Measurements from ENCODE around the gene TTLL11.
A peak's percentile ranks its signal among the peaks of the same experiment; 100 is the strongest.

The TTLL11 gene

DNA sequence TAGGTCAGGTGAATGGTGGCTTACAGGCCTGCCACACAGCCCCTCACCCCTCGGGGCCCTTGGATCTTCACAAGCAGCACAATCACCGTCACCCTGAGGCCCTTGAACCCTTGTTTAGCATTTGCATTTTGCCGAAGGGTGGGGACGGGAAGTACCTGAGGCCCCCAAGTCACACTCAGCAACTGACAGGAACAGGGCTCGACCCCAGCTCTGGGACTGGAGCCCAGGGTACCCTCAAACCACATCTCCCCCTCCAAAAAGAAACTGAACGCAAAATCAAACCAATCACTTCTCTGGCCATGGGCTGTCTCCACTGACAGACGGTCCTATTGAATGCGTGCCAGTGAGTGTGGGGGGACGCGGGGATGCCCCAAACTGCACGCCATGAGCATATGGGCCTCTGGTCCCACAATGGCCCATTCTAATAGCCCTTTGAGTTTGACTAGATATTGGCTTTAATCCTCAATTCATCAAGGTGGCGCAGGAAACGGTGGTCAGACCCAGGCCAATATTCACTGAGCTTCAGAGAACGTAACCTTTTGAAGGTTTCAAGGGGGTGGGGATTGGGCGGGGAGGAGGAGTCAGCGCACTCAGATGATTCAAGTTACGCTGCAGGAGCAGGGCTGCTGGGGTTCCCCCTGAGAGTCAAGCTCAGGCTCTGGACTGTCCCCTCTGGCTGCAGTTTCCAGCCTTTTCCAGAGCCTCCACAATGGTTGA, 265.7 kb downstream of the TTLL11 start:
- no peaks in the 10 kb centered on the region for H3K36me3 ChIP-seq (ENCODE audit: insufficient read depth, low read length)
- H3K9ac ChIP-seq (ENCODE audit: low read depth, low read length) = no peak overlapping the region
- WGBS = 87% methylated on average over 17 of the region's 17 CpGs
- no peak overlapping the region for H3K4me3 ChIP-seq (ENCODE audit: low read length)
- peaks cover 6% of the 10 kb centered on the region; the same call in 1 of the 2 replicates for H3K4me1 ChIP-seq (ENCODE audit: insufficient read depth, low read length)
- no peak overlapping the region for H3K27ac ChIP-seq (ENCODE audit: low read depth, low read length)
- no peaks in the 10 kb centered on the region for H3K9me3 ChIP-seq (ENCODE audit: insufficient read depth, low read depth, low read length)
- H3K27me3 ChIP-seq (ENCODE audit: insufficient read depth, low read length) = no peaks in the 10 kb centered on the region

- no peak overlapping the region for H3K4me3 ChIP-seq (ENCODE audit: low read length)
- WGBS = 93% methylated on average over 7 of the region's 7 CpGs
- no peaks in the 10 kb centered on the region for H3K27me3 ChIP-seq (ENCODE audit: insufficient read depth, low read length)
- no peaks in the 10 kb centered on the region for H3K36me3 ChIP-seq (ENCODE audit: insufficient read depth, low read length)
- no peak overlapping the region for H3K9ac ChIP-seq (ENCODE audit: low read depth, low read length)
- peaks cover 6% of the 10 kb centered on the region; the same call in 1 of the 2 replicates for H3K4me1 ChIP-seq (ENCODE audit: insufficient read depth, low read length)
- H3K9me3 ChIP-seq (ENCODE audit: insufficient read depth, low read depth, low read length) = no peaks in the 10 kb centered on the region
- no peak overlapping the region for H3K27ac ChIP-seq (ENCODE audit: low read depth, low read length)
Measured at GRCh38 chr9:121826711-121827110, 266.4 kb downstream of the TTLL11 start.

DNA sequence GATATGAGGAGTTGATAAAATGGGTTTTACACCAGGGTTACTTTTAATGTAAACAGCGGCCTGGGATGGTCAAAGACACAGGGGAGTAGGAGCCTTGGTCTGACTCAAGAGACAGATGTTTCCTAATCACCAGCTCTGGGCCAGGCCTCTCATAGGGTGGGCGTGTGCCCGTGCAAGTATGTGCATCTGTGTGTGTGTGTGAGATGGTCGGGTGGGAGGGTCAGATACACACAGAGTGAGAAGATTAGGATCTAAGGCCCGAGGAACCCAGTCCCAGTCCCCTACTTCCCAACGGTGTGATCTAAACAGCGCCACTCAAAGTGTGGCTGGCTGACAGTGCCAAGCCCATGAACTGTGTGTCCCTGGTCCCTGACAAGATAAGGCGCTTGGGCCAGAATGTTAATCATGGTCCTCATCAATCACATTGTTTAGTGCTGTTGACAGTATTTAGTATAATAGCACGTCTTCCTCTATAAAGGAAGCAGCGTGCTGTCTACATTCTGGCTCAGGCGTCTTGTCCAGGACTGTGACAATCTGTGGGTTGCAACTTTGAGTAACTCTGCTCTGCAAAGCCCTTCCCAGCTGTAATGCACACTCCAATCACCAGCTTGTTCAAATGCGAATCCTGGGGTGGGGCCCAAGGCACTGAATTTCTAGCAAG, 267.9 kb downstream of the TTLL11 start:
- 88% methylated on average over 12 of the region's 12 CpGs for WGBS
- H3K9ac ChIP-seq (ENCODE audit: low read depth, low read length) = no peak overlapping the region

DNA sequence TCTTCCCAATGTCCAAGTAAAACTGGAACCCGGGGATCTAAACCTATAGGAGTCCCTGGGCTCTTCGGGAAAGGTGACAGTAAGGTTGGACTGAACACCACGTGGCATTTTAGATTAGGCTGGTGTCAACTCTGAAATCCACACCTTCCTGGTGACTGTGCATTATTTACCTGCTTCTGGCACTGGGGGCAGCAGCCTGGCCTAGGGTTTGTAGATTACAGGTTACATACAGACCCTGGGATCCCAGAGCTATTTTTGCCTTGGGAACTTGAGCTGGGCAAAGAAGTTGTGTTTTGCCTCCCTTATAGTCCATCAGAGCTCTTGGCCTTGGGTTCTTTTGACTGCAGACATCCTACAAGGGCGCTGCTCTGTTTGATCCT, 268.5 kb downstream of the TTLL11 start:
- Histone ChIP-seq H3K4me3 (ENCODE audit: low read length) (no peak overlapping the region), H3K9me3 (ENCODE audit: insufficient read depth, low read depth, low read length) (no peaks in the 10 kb centered on the region), H3K27me3 (ENCODE audit: insufficient read depth, low read length) (no peaks in the 10 kb centered on the region), H3K9ac (ENCODE audit: low read depth, low read length) (no peak overlapping the region), H3K36me3 (ENCODE audit: insufficient read depth, low read length) (no peaks in the 10 kb centered on the region), H3K27ac (ENCODE audit: low read depth, low read length) (no peak overlapping the region), H3K4me1 (ENCODE audit: insufficient read depth, low read length) (peaks cover 12% of the 10 kb centered on the region)
- whole genome bisulfite sequencing = 66% methylated on average over 4 of the region's 4 CpGs

More for the DNA sequence above, 267.9 kb downstream of the TTLL11 start:
- Histone ChIP-seq H3K36me3 (ENCODE audit: insufficient read depth, low read length) (no peaks in the 10 kb centered on the region), H3K27me3 (ENCODE audit: insufficient read depth, low read length) (no peaks in the 10 kb centered on the region), H3K9me3 (ENCODE audit: insufficient read depth, low read depth, low read length) (no peaks in the 10 kb centered on the region), H3K4me1 (ENCODE audit: insufficient read depth, low read length) (peaks cover 9% of the 10 kb centered on the region; the same call in 1 of the 2 replicates), H3K4me3 (ENCODE audit: low read length) (no peak overlapping the region), H3K27ac (ENCODE audit: low read depth, low read length) (no peak overlapping the region)

DNA sequence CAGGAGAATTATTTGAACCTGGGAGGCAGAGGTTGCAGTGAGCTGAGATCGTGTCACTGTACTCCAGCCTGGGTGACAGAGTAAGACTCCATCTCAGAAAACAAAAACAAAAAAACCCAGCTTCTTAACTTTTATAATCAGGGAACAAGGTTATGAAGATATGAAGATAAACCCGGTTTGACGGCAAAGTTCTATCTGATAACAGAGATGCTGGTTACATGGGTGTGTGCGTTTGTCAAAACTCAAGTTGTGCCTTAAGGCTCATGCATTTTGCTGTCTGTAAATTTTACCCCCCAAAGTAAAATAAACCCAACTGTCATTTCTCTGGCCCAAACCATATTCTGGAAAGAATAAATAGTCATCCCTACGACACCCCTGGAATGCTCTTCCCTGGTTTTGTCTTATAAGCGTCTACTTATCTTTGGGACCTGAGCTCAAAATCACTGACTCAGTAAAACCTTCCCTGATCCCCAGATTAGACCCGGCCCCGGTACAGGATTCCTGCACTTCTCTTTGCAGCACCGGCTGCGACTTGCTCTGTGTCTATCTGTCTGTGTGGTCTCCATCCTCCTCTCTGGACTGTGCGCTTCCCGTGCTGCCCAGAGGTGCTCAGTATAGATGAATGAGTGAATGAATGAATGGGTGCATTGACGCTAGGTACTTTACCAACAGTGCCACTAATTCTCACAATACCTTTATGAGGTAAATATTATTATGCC, 269.5 kb downstream of the TTLL11 start:
- no peak overlapping the region for H3K4me3 ChIP-seq (ENCODE audit: low read length)
- no peak overlapping the region for H3K27ac ChIP-seq (ENCODE audit: low read depth, low read length)
- H3K9me3 ChIP-seq (ENCODE audit: insufficient read depth, low read depth, low read length) = no peaks in the 10 kb centered on the region
- peaks cover 21% of the 10 kb centered on the region for H3K4me1 ChIP-seq (ENCODE audit: insufficient read depth, low read length)
- no peaks in the 10 kb centered on the region for H3K36me3 ChIP-seq (ENCODE audit: insufficient read depth, low read length)
- no peak overlapping the region for H3K9ac ChIP-seq (ENCODE audit: low read depth, low read length)
- WGBS = 96% methylated on average over 11 of the region's 13 CpGs
- 0 out of 2 replicates have a peak, but pooled peaks cover under 1% of the 10 kb centered on the region for H3K27me3 ChIP-seq (ENCODE audit: insufficient read depth, low read length)

DNA sequence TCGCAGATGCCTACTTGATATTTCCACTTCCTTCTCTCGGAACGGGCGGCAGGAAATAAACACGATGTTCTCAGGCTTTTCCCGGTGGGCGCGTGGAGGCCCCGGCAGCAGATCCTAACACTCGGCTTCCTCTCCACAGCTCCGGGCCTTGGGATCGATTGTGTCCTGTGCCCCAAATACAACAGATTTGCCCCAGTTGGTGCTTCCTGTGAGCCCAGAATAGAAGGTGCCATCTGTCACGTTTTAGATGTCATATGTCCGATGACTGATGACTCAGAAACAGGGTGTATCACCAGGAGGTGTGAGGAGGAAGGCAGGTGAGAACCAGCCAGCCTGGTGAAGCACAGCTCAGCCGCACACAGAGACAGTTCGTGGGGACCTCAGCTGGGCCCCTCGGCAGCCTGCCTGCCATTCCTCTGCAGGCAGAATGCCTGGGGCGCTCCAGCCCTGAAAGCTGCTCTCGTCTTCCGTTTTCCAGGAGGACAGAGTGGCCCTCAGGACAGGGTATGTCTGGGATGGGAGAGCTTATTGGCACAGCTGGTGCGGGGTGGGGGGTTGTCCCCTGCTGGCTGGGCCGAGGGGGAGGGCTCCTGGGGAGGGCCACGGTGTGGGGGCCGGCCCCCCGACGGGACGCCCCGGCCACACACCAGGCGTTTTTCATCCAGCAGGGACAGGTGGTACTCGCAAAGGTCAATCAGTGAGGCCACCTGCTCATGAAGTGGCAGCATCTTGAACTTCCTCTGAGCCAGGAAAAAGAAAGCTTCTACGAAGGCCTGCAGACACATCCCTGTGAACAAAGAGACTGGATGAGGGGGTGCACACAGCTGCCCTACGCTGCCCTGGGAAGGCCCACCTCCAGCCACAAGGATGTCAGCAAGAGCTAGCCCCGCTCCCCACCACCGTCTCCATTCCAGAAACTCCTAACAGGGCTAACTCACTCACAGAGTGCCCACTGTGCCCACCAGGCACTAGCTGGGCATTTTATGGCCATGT, 270.7 kb downstream of the TTLL11 start:
- Histone ChIP-seq H3K27me3 (ENCODE audit: insufficient read depth, low read length) (peaks cover 5% of the 10 kb centered on the region; the same call in 1 of the 2 replicates), H3K4me1 (ENCODE audit: insufficient read depth, low read length) (peaks cover 21% of the 10 kb centered on the region), H3K4me3 (ENCODE audit: low read length) (no peak overlapping the region), H3K27ac (ENCODE audit: low read depth, low read length) (no peak overlapping the region), H3K36me3 (ENCODE audit: insufficient read depth, low read length) (no peaks in the 10 kb centered on the region), H3K9me3 (ENCODE audit: insufficient read depth, low read depth, low read length) (no peaks in the 10 kb centered on the region), H3K9ac (ENCODE audit: low read depth, low read length) (no peak overlapping the region)
- 88% methylated on average over 34 of the region's 34 CpGs for WGBS

DNA sequence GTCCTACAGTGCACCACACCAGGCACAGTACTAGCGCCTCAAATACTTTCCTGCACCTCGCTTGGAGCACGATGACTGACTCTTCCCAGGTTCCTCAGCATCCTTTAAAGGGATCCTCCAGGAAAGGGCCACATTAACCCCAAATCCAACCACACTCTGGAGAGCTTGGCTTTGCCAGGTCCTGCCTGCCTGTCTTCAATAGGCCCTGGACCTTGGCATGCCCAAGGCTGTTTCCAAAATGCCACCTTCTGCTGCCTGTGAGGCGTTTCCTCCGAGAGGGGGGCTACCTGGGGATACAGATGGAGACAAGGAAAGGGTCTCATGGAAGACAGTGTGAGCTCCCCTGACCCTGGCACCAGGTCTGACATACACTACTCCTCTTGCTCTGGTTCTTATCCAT, 271.8 kb downstream of the TTLL11 start:
- peaks cover 28% of the 10 kb centered on the region for H3K4me1 ChIP-seq (ENCODE audit: insufficient read depth, low read length)
- no peak overlapping the region for H3K9ac ChIP-seq (ENCODE audit: low read depth, low read length)
- 95% methylated on average over 5 of the region's 5 CpGs for WGBS
- H3K4me3 ChIP-seq (ENCODE audit: low read length) = no peak overlapping the region
- no peak overlapping the region for H3K27ac ChIP-seq (ENCODE audit: low read depth, low read length)
- no peaks in the 10 kb centered on the region for H3K9me3 ChIP-seq (ENCODE audit: insufficient read depth, low read depth, low read length)
- peaks cover 5% of the 10 kb centered on the region; the same call in 1 of the 2 replicates for H3K27me3 ChIP-seq (ENCODE audit: insufficient read depth, low read length)
- H3K36me3 ChIP-seq (ENCODE audit: insufficient read depth, low read length) = no peaks in the 10 kb centered on the region

DNA sequence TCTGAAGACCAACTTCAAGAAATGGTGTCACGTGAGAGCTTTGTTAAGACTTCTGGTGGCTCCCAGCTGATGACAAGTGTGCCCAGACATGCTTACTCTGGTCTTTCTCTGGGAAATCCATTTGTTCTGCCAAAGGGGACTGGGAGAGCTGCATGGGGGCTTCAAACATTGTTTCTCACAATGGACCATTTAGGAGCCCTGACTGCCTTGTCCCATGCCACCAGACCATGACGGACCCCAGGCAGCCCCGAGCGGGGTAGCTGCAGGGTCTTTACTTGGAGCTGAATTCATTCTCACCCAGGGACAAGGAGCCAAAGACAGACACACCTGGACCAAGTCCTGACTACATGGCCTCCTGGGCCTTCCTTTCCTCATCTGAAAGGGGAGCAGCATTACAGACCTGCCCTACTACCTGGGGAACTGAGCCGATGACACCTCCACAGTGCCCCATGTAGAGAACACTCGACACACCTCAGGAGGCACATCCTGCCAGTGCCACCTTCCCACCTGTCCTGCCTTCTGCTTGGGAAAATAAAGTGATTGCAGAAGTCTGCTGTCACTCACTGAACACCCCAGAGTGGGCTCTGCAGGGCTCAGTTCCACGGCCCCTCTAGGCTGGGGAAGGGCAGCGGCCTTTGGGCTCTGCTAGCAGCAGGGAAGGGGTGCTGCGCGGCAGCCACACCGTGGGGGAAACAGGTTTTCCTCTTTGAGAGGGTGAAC, 272.7 kb downstream of the TTLL11 start:
- H3K36me3 ChIP-seq (ENCODE audit: insufficient read depth, low read length) = no peaks in the 10 kb centered on the region
- H3K27ac ChIP-seq (ENCODE audit: low read depth, low read length) = no peak overlapping the region
- no peak overlapping the region for H3K9ac ChIP-seq (ENCODE audit: low read depth, low read length)
- H3K4me3 ChIP-seq (ENCODE audit: low read length) = no peak overlapping the region
- H3K27me3 ChIP-seq (ENCODE audit: insufficient read depth, low read length) = peaks cover 5% of the 10 kb centered on the region; the same call in 1 of the 2 replicates
- peaks cover 25% of the 10 kb centered on the region for H3K4me1 ChIP-seq (ENCODE audit: insufficient read depth, low read length)
- WGBS = 90% methylated on average over 11 of the region's 11 CpGs
- H3K9me3 ChIP-seq (ENCODE audit: insufficient read depth, low read depth, low read length) = no peaks in the 10 kb centered on the region

- peak overlapping the region; percentile 22; the same call in 1 of the 2 replicates for H3K4me3 ChIP-seq (ENCODE audit: low read length)
- H3K36me3 ChIP-seq (ENCODE audit: insufficient read depth, low read length) = no peaks in the 10 kb centered on the region
- H3K9ac ChIP-seq (ENCODE audit: low read depth, low read length) = no peak overlapping the region
- 18% methylated on average over 18 of the region's 20 CpGs for WGBS
- H3K4me1 ChIP-seq (ENCODE audit: insufficient read depth, low read length) = peaks cover 30% of the 10 kb centered on the region
- H3K27ac ChIP-seq (ENCODE audit: low read depth, low read length) = no peak overlapping the region
- no peaks in the 10 kb centered on the region for H3K9me3 ChIP-seq (ENCODE audit: insufficient read depth, low read depth, low read length)
- peaks cover 5% of the 10 kb centered on the region; the same call in 1 of the 2 replicates for H3K27me3 ChIP-seq (ENCODE audit: insufficient read depth, low read length)
Measured at GRCh38 chr9:121819428-121820231, 273.5 kb downstream of the TTLL11 start.
